Measurements from ENCODE around the gene LRCH4.

GRCh38 chr7:100575206-100575631 is 10.7 kb downstream of the LRCH4 start:
- TF ChIP-seq CTCF (optimal IDR thresholded peaks at IDR 0.05 in 1 of 3, IDR thresholded peaks at IDR 0.05 in 1 of 3, conservative IDR thresholded peaks at IDR 0.05 in 1 of 3; ENCODE audit: extremely low read depth in 1 of 3, insufficient read depth in 2 of 3, low read length in 3 of 3) (no peak), EZH2 (IDR thresholded peaks at IDR 0.05; ENCODE audit: low read length) (no peak)

Measured in keratinocyte (primary cell).